Femur (tissue), 1 donor: ENCODE data around the gene CRYAA.
"Not testable (repeated sequence)": the region's sequence is repeated elsewhere in the genome, so short reads cannot be mapped to it uniquely, and the experiment has no call there.

Experiments used
- DNase-seq: peaks from one replicate; pipeline ENCODE4 v3.0.0-alpha.2; 2017

The CRYAA gene, protein sequence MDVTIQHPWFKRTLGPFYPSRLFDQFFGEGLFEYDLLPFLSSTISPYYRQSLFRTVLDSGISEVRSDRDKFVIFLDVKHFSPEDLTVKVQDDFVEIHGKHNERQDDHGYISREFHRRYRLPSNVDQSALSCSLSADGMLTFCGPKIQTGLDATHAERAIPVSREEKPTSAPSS

DNA sequence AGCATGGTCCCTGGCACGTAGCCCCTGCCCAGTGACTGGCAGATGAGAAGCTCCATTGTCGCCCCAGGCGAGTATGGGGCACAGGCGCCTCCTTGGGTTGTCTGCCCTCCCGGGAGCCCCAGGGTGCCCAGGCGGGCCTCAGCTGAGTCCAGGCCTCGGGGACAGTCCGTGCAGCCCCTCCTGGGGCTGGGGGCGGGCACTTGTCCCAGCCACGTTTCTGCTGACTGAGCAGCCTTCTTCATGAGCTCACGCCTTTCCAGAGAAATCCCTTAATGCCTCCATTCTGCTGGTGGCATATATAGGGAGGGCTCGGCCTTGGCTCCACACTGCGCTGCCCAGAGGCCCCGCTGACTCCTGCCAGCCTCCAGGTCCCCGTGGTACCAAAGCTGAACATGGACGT is at the start of gene CRYAA:
Gene CRYAA, plus strand, starts transcription at position 301 of the 400 bp plus-strand sequence. Its CDS starts 92 bp downstream, at position 393.
- not testable (repeated sequence) for DNase-seq

GRCh38 chr21:43130094-43130493 is 38.7 kb upstream of the CRYAA start:
- DNase-seq, result not testable (repeated sequence)

DNA sequence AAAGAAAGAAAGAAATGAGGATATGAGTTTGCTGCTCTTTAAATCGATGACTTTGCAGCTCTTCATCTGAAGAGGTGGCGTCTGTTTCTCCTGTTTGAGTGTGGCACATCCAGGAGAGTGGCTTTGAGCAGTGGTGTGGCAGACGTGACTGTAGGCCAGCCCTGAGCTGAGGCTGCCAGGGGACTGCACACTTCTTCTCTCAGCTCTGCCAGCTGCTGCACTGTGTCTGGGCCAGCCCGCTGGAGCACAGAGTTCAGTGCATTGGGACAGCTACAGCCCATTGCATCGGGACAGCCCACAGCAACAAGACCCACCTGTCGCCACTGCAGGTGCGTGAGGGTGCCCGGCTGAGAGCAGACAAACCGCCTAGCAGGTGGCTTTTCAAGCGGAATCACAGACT is 34.3 kb upstream of the CRYAA start:
- not testable (repeated sequence) for DNase-seq

- not testable (repeated sequence) for DNase-seq
Observed at GRCh38 chr21:43138944-43139343, 29.9 kb upstream of the CRYAA start.

GRCh38 chr21:43141407-43141806 is 27.4 kb upstream of the CRYAA start:
- not testable (repeated sequence) for DNase-seq

GRCh38 chr21:43146637-43147036 is 22.2 kb upstream of the CRYAA start:
- not testable (repeated sequence) for DNase-seq

- not testable (repeated sequence) for DNase-seq
Observed at GRCh38 chr21:43147999-43148398, 20.8 kb upstream of the CRYAA start.

GRCh38 chr21:43149344-43149743 is 19.5 kb upstream of the CRYAA start:
- not testable (repeated sequence) for DNase-seq

GRCh38 chr21:43153601-43154000 is 15.2 kb upstream of the CRYAA start:
- not testable (repeated sequence) for DNase-seq

DNA sequence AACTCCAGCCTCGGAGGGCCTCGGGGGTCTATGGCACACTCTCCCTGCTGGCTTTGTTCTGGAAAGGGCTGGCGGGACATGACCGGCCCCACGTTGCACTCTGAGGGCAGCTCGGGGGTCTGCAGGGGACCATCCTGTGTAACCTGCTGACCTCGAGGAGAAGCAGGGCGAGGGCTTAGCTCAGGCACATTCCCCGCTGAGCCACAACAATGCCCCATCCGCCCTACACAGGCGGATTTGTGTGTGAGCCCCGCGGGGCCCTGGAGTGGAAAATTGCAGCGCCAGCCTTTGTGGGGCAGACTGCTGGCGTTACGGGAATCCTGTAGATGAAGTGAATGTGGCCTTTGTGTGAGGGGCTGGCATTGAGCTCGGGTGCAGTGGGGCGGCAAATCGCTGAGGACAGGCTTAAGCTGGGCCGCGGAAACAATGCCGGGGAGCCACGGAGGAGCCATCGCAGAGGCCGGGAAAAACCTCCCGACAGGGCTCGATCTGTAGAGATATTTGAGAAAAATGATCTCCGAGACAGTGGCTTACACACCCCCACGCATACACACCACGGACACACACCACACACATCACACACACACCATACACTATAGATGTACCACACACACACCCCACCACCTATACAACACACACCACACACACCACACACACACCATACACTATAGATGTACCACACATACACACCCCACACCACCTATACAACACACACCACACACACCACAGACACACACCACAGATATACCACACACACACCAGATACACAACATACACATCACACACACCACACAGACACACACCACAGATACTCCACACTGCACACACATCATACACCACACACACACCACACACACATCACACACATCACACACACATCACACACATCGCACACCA is 9.3 kb upstream of the CRYAA start:
- not testable (repeated sequence) for DNase-seq

GRCh38 chr21:43161826-43162707 is 6.7 kb upstream of the CRYAA start:
- DNase-seq, result not testable (repeated sequence)

GRCh38 chr21:43162708-43163205 is 6.1 kb upstream of the CRYAA start:
- not testable (repeated sequence) for DNase-seq

DNA sequence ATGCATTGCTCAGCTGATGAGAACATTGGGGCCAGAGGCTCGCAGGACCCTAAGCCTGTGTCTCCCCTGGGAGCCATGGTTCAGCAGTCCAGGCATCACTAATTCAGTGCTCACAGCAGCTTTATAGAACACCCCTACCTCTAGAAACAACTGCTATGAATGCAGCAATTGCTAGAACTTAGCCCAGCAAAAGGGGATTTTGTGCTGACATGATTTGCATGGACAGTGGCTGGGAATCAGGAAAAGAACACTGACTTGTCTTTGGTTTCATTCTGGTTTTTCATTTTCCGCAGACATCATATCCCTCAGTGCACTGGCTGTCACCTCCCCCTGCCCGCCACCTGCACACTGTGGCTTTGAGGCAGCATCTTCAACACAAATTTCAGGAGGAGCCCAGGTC is 4.0 kb upstream of the CRYAA start:
- not testable (repeated sequence) for DNase-seq

DNA sequence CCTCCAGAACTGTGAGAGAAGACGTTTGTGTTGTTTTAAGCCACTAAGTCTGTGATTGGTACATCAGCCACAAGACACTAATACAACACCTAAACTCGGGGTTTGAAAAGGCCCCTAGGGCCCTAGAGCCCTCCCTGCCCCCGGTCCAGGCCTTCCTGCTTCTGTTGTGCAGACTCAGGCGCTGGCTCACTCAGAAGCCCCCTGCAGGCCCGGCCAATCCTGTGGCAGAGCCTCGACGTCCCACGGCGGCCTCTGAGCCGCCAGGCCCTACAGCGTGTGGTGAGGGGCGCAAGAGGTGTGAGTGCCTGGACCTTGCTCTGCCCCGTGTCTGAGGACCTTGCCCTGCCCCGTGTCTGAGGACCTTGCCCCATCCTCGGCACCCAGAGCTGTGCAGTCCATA is 3.1 kb upstream of the CRYAA start:
- DNase-seq, result not testable (repeated sequence)

DNA sequence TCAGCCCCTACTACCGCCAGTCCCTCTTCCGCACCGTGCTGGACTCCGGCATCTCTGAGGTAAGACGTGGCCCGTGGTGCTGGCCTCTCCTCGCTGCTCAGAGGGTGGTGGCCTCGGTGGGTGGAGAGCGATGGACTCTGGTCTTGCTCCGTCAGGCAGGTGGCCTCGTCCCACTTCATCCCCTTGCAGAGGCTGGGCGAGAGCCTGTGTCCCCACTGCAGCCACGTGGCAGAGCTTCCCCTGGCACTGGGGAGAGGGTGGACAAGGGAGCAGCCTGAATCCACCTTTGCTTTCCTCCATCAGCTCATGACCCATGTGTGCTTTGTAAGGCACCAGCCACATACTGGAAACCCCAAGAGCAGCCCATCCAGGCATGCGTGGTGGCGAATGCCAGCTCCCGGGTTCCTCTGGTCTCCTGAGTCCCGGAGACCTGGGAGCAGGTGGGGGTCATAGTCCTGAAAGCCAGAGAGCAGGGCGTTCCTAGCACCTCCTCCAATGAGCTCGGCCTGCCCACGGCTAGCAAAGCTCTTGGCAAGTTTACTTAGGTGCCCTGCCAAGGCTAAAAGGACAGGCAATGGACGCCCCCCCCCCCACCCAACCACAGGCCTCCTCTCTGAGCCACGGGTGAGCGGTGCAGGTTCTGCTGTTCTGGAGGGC is 550 bp downstream of the CRYAA start:
- not testable (repeated sequence) for DNase-seq

DNA sequence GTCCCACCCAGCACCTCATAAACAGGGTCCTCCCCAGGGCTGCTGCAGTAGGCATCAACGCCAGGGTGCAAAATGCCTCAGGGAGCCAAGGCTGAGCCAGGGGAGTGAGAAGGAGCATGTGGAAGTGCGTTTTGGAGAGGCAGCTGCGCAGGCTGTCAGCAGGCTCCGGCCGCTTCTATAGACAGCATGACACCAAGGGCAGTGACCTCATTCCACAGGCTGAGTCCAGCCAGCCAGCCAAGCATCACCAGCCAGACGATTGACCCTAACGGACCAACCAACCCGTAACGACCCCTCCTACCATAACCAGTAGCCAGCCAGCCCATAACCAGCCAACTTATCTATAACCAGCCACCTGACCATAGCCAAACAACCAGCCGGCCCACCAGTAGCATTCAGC is 1.1 kb downstream of the CRYAA start:
- DNase-seq, result not testable (repeated sequence)

- not testable (repeated sequence) for DNase-seq
Observed at GRCh38 chr21:43172812-43173211, 4.0 kb downstream of the CRYAA start.

- DNase-seq, result not testable (repeated sequence)
Observed at GRCh38 chr21:43173438-43173837, 4.6 kb downstream of the CRYAA start.

DNA sequence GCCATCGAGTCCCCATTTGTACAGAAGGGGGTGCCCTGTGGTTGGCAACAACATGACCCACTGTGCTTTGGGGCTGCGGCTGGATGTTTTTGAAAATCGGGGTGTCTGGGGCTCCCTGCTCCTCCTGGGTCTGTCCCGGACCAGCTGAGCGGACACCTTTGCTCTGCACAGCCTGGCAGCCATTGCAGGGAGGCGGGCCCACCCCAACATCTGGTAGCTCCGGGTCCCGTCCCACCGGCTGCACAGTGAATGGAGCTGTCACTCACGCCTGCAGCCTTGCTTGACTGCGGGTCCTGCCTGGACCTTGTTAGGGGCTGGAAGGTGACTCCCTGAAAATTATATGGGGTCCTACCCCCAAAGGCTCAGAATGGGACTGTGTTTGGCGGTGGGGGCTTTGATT is 5.1 kb downstream of the CRYAA start:
- DNase-seq, result not testable (repeated sequence)

DNA sequence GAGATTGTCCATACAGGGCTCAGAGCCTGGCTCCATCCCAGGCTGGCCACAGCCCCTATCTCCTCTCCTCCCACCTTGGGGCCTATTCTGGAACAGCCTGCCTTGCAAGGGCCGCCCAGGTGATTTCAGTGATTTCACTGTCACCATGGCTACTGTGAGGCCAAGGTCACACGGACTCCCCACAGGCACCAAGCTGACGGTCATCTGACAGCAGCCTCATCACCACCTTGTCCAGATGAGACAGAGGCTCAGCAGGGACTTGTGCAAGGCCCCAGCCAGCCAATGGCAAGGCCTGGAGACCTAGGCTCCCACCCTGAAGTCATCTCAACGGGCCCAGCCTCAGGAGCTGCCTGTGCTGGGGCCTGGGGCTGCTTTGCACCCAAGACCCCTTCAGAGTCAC is 6.2 kb downstream of the CRYAA start:
- DNase-seq, result not testable (repeated sequence)

- DNase-seq, result not testable (repeated sequence)
Observed at GRCh38 chr21:43176621-43177020, 7.8 kb downstream of the CRYAA start.
